Measurements from ENCODE around the gene SPG21.

DNA sequence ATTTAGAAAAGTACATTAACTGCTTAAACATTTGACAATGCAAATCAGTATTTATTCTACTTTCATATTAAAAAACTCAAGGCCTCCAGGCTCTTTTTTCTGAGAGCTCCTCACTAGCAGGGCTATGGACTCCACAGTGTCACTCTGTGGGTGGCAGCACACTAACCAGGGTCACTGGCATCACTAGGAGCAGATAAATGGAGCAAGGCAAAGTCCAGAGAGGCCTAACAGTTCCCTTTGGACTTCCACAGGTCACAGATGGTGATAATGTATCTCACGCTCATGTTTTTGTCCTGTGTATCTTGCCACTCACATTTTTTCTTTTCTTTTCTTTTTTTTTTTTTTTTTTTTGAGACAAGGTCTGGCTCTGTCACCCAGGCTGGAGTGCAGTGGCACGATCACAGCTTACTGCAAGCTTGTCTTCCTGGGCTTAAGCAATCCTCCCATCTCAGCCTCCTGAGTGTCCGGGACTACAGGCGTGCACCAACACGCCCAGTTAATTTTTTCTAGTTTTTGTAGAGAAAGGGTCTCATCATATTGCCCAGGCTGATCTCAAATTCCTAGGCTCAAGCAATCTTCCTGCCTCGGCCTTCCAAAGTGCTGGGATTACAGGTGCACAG, 7.8 kb downstream of the SPG21 start:
- TF ChIP-seq, protein P1, sequence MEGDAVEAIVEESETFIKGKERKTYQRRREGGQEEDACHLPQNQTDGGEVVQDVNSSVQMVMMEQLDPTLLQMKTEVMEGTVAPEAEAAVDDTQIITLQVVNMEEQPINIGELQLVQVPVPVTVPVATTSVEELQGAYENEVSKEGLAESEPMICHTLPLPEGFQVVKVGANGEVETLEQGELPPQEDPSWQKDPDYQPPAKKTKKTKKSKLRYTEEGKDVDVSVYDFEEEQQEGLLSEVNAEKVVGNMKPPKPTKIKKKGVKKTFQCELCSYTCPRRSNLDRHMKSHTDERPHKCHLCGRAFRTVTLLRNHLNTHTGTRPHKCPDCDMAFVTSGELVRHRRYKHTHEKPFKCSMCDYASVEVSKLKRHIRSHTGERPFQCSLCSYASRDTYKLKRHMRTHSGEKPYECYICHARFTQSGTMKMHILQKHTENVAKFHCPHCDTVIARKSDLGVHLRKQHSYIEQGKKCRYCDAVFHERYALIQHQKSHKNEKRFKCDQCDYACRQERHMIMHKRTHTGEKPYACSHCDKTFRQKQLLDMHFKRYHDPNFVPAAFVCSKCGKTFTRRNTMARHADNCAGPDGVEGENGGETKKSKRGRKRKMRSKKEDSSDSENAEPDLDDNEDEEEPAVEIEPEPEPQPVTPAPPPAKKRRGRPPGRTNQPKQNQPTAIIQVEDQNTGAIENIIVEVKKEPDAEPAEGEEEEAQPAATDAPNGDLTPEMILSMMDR (IDR thresholded peaks at IDR 0.05) = no peak
- no peak for TF ChIP-seq EZH2 (IDR thresholded peaks at IDR 0.05; ENCODE audit: borderline replicate concordance, insufficient read depth, low read depth, low read length, poor library complexity, severe bottlenecking)

Data from B cell (primary cell).